Ramos (cell line): Measurements from ENCODE around the gene SFXN5.
"Not testable (repeated sequence)": the region's sequence is repeated elsewhere in the genome, so short reads cannot be mapped to it uniquely, and the experiment has no call there.

ENCODE experiments used
- in situ Hi-C: fragments of 300-500 bp; cut with MboI; formaldehyde crosslinking; loops from one replicate; pipeline ENCODE4 v1.14.3; 2022; ENCODE audit warnings: low sequenced_read_pairs; ENCODE audit not compliant: unreplicated experiment

The SFXN5 gene

GRCh38 chr2:73071360-73072128, at the start of gene SFXN5:
SFXN5 (minus strand) TSS chr2:73071712; CDS start chr2:73071705, 7 bp downstream.
- in situ Hi-C loops = no loop called here

- in situ Hi-C loops = not testable (repeated sequence)
These were observed 48.2 kb upstream of the SFXN5 start for GRCh38 chr2:73119611-73120239.

GRCh38 chr2:73117441-73117840, 45.9 kb upstream of the SFXN5 start:
- in situ Hi-C loops = no loop called here

DNA sequence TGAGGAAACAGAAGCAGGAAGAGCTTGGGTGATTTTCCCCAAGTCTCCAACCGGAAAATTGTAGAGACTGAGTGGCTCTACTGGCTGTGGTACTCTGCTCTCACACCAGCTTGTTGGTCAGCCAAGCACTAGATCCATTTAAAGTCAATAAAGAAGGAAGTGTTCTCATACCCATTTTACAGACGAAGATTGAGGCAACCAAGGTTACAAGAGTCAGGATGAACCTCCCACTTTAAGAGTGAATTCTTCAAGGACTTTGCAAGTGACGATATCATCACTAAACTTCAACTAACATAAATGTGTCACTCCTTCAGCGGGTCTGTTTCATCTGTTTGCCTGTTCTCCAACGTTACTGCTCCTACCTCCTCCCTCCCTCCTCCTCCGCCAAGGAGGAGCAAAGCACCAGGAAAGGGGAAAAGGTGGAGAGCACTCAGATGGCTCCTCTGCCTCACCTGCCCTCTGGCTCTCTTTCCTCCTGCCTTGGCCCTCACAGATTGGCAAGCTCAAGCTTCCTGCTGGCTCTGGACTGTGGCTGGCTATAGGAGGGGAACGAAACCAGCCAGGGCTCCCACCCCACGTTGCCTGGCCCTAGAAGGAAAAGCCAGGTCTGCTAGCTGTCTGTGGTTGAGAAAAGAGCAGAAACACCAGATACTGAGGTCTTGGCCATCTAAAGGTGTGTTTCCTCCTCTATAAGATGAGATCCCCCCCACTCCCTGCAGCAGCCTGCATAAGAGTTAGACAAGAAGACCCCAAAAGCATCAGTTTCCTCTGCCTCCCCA, 44.9 kb upstream of the SFXN5 start:
- in situ Hi-C loops = no loop called here

- in situ Hi-C loops = no loop called here
These were observed 42.9 kb upstream of the SFXN5 start for GRCh38 chr2:73114273-73114867.

DNA sequence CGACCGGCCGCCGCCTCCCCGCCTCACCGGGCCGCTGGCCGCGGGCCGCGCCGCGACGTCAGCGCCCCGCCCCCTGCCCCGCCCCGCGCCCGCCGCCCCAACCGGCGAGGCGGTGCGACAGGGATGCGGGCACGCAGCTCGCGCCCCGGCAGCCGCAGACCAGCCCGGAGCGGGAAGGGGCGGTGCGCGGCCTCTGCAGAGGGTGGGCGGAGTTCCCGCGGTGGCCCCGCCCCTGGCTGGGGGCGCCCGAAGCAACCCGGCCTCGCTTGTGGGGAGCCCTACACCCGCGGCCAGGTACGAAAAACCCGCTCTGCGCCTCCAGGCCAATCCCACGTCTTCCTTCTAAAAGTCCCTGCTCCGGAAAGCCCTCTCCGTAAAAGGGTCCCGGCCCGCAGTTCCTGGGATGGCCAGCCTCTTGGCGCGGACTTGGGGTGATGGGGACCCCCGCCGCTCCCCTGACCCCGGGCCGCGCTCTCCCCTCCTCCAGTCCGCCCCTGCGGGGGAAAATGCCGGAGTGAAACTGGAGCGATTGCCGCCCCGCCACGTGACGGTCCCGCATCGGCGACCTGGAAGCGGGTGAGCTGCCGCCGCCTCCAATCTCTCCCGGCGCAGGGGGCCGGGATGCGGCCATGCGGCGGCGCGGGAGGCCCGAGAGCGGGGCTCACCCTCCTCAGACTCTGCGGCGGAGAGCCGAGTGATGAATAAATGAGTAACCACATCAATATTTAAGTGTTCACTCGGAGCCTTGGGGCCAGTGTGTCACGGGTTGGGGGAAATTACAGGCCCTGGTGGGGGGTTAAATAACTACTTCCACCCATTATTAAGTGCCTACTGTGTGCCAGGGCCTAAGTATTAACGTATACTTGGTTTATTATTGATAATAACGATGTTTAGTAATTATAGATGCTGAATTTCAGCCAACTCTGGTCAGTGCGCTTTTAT, 41.7 kb upstream of the SFXN5 start, which contains the start of gene RAB11FIP5:
TSS of gene RAB11FIP5 (minus strand) at position 36 of the 942 bp plus-strand sequence. CDS start 171 bp downstream, outside the sequence.
- in situ Hi-C loops = no loop called here

DNA sequence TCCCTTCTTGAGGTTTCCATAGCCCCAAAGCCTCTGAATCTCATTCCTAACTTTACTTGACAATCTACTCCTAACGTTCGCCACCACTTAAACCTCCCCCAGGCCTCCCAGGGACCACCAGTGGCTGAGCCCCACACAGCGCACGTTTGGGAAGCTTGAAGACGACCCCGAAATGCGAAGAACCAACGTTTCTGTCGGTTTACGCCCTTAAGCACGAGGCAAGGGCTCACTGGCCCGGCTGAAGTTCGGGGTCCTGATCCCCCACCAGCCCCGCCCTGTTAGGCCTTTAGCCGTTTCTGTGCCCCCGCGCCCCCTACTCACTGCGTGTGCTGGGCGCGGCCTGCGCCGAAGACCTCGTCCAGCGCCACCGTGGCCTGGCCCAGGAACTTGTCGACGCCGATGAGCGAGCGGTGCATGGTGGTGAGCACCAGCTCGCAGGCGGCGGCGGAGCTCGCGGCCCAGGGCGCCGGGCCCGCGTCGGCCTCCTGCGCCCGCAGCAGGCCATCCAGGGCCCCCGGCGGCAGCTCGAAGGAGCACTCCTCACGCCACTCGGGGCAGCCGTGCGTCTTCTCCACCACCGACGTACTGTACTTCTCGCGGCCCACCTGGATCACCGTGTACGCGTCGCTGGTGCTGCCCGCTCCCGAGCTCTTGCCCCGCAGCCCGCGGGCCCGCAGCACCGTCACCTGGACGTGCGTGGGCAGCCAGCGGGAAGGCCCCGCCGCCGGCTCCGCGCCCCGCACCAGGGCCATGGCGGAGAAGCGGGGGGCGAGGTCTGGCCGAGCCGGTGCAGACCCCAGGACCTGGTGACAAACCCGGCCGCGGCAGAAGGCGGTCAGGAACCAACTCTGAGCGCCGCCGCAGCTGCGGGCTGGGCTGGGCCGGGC, 40.8 kb upstream of the SFXN5 start:
- in situ Hi-C loops = no loop called here

GRCh38 chr2:73111073-73112025, 39.8 kb upstream of the SFXN5 start:
- in situ Hi-C loops = no loop called here

DNA sequence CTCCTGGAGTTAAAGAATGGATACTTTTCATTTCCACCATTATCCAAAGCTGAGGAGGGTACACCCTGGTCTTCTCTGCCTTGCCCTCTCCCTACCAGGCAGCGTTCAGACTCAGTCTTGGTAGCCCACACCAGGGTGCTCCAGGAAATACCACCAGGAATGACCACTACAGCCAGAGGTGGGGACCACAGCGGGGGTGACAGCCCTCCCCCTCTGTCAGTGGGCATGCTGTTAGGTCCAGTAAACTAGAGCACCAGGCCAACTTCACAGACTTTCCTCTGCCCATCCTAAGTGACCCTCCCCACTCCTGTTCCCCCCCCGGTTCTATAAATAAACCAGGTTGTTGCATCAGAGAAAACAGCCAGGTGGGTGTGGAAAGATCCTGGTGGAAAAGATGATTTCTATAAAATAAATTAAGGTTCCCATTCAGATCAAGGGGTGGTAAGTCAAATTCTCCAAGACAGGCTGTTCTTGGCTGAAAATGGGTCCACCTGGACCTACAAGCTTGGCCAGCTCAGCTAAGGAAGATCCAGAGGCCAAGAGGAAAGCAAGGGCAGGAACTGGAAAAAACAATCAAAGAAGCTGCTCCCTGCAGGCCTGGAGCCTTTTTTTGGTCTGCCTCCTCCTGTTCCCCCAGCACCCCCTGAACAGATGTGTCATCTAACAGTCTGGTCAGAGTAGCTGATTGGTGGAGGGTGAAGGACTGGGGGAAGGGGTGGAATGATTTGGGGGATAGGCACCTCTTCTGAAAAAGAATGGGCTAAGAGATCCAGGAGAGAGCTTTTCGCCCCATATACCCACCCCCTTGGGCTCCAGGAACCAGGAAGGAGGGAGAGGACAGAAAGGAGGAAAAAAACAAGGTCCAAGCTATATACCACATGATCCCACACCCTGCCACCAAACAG, 38.9 kb upstream of the SFXN5 start:
- in situ Hi-C loops = no loop called here

- in situ Hi-C loops = no loop called here
These were observed 38.1 kb upstream of the SFXN5 start for GRCh38 chr2:73109431-73110167.

GRCh38 chr2:73107211-73107926, 35.9 kb upstream of the SFXN5 start:
- in situ Hi-C loops = no loop called here

GRCh38 chr2:73106791-73107190, 35.3 kb upstream of the SFXN5 start:
- in situ Hi-C loops = no loop called here

- in situ Hi-C loops = no loop called here
These were observed 34.0 kb upstream of the SFXN5 start for GRCh38 chr2:73105511-73105971.

DNA sequence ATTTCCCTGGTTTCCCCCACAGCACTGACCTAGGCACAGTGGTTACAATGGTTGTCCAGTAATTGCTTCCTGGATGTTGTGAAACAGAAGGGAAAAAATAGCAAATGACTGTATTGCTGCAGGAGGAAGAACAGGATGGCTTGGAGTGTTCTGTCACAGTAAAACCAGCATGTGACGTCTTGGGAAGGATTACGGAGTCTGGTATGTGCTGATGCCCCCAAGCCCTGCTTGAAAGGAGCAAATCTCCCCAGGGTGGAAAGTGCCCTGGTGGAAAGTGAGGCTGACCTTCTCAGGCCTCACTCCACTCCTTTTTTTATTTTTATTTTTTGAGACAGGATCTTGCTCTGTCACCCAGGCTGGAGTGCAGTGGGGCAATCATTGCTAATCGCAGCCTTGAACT, 33.4 kb upstream of the SFXN5 start:
- in situ Hi-C loops = no loop called here

GRCh38 chr2:73103018-73103542, 31.6 kb upstream of the SFXN5 start:
- in situ Hi-C loops = no loop called here
